NT2/D1 (cell line): ENCODE results near the gene ADAMTSL2.

Source experiments
- YY1 ChIP-seq: IDR thresholded peaks from 2 replicates; pipeline ENCODE4 v1.6.1; 2011; ENCODE audit not compliant: insufficient read length, insufficient read depth
- ZNF274 ChIP-seq: IDR thresholded peaks from 2 replicates; pipeline ENCODE4 v1.6.1; 2011; ENCODE audit warnings: mild to moderate bottlenecking, low read depth, low read length

- TF ChIP-seq ZNF274 (no peak), YY1 (no peak)
These were observed 18.6 kb downstream of the ADAMTSL2 start for GRCh38 chr9:133553123-133553522.
